Osteocyte (in vitro differentiated cells): ENCODE data around the gene FRAT2. TPM values are rescaled to one million over a fixed set of nuclear protein-coding genes. Genes with fewer than 3 reads are reported as not detected.

Source experiments
- total RNA-seq: library from RNA; stranded (reverse); gene quantifications from 2 replicates; pipeline ENCODE4 v1.2.1, GENCODE V29; 2021

FRAT2 gene
- total RNA-seq, 1 donor from 2014 or later = 8.0 TPM

Other genes with a start within 250 kb of the FRAT2 start
- gene SLIT1, start 148.8 kb downstream of the FRAT2 start, total RNA-seq = 0.16 TPM in 1 of 2 replicates, not detected in the other
- 5.0 and 5.5 TPM in 2 replicates for gene ARHGAP19, start 42.1 kb downstream of the FRAT2 start, total RNA-seq
- 3.5 and 3.6 TPM in 2 replicates for gene FRAT1, start 15.5 kb downstream of the FRAT2 start, total RNA-seq
- gene RRP12, start 66.6 kb upstream of the FRAT2 start, total RNA-seq = 27.0 and 30.1 TPM in 2 replicates
- 234 and 236 TPM in 2 replicates for gene PGAM1, start 91.5 kb upstream of the FRAT2 start, total RNA-seq
- 31.9 and 32.4 TPM in 2 replicates for gene EXOSC1, start 111.3 kb upstream of the FRAT2 start, total RNA-seq
- gene ZDHHC16, start 111.4 kb upstream of the FRAT2 start, total RNA-seq = 46.9 and 50.9 TPM in 2 replicates
- gene MMS19, start 163.7 kb upstream of the FRAT2 start, total RNA-seq = 70.1 and 71.1 TPM in 2 replicates
- 25.6 and 27.7 TPM in 2 replicates for gene UBTD1, start 164.2 kb upstream of the FRAT2 start, total RNA-seq
- not detected in 2 replicates for gene ANKRD2, start 238.1 kb upstream of the FRAT2 start, total RNA-seq
- gene HOGA1, start 249.7 kb upstream of the FRAT2 start, total RNA-seq = not detected in 2 replicates